Small intestine (tissue), 4 donors: ENCODE results near the gene WDCP. TPM values are rescaled to one million over a fixed set of nuclear protein-coding genes. Genes with fewer than 3 reads are reported as not detected.

ENCODE experiments used
- polyA plus RNA-seq, 4 donors: library from polyadenylated mRNA; stranded (reverse) in 3 of 4; unstranded in 1 of 4; fragments of 200-250 nt in 3 of 4; fragments of 120-200 nt in 1 of 4; gene quantifications; one replicate each; pipeline versions ENCODE4 v1.2.1 to v1.2.3, GENCODE V29; 2013
- donor health status: healthy with polysubstance abuse.
- donor health status: Bipolar disorder and iron deficiency.
- donor health status: healthy.

The WDCP gene
- polyA plus RNA-seq, 4 donors = 1.4 to 6.1 (median 2.2) TPM

Other genes with a start within 250 kb of the WDCP start
- gene ATAD2B, start 120.3 kb downstream of the WDCP start, polyA plus RNA-seq = 10 to 100 TPM in 1 of 4 donors, 1 to 10 TPM in 3; 4.0 to 12.3 (median 6.9) TPM
- 10 to 100 TPM in 3 of 4 donors, 1 to 10 TPM in 1; 8.7 to 20.0 (median 13.8) TPM for gene UBXN2A, start 106.9 kb downstream of the WDCP start, polyA plus RNA-seq
- under 1 TPM in 2 of 4 donors, not detected in 2; 0.07 to 0.13 TPM for gene MFSD2B, start 37.3 kb downstream of the WDCP start, polyA plus RNA-seq
- gene FKBP1B, start 2.4 kb upstream of the WDCP start, polyA plus RNA-seq = 100 to 1,000 TPM in 1 of 4 donors, 10 to 100 TPM in 2, 1 to 10 TPM in 1; 4.8 to 106 (median 49.2) TPM
- 100 to 1,000 TPM; 114 to 260 (median 210) TPM for gene SF3B6, start 28.9 kb upstream of the WDCP start, polyA plus RNA-seq
- 100 to 1,000 TPM in 2 of 4 donors, 10 to 100 TPM in 2; 32.2 to 420 (median 184) TPM for gene TP53I3, start 37.4 kb upstream of the WDCP start, polyA plus RNA-seq
- under 1 TPM in 2 of 4 donors, not detected in 2; 0.27 to 0.66 TPM for gene PFN4, start 75.9 kb upstream of the WDCP start, polyA plus RNA-seq
- 1 to 10 TPM; 2.9 to 8.4 (median 3.9) TPM for gene FAM228B, start 76.1 kb upstream of the WDCP start, polyA plus RNA-seq
- gene FAM228A, start 127.7 kb upstream of the WDCP start, polyA plus RNA-seq = under 1 TPM in 3 of 4 donors, not detected in 1; 0.16 to 0.54 (median 0.34) TPM